ENCODE data around the gene EPB41. TPM values are rescaled to one million over a fixed set of nuclear protein-coding genes. Genes with fewer than 3 reads are reported as not detected.
"Not testable (repeated sequence)": the region's sequence is repeated elsewhere in the genome, so short reads cannot be mapped to it uniquely, and the experiment has no call there.

The EPB41 gene
- total RNA-seq, 4 donors from 2014 or later = 71.6 to 117 (median 92.6) TPM

DNA sequence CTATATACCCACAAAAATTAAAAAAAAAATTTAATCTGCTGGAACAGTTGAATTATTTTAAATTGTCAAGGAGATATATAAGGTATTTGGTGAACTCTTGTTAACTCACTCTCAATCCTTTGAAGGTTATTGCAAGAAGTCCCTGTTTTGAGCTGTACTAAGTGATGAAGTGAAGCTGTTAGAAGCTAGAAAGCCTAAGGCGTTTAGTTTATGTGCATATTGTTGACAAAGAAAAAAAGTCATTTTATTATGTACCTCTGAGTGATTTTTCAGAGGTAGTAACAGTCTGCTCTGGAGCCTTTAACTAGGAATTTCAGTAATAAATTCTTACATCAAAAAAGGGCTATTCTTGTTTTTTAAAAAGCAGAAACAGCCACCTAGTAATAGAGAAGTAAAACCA, 149.7 kb downstream of the EPB41 start:
- Histone ChIP-seq H3K4me1 (no peaks in the 10 kb centered on the region), H3K9me3 (no peaks in the 10 kb centered on the region), H3K27me3 (no peaks in the 10 kb centered on the region), H3K36me3 (peaks cover 0 to 29% (median 0%) of the 10 kb centered on the region in 4 donors), H3K4me3 (no peak overlapping the region), H3K27ac (no peak overlapping the region)
- in situ Hi-C loops (cut with MboI; ENCODE audit: low pct_ligation_motif_present in 1 of 4, low pct_unique_long_range_greater_than_20kb in 1 of 4, low sequenced_read_pairs in 3 of 4) = no loop called here
- WGBS, 2 donors (ENCODE audit: low coverage in 1 of 2) = 45 to 68% methylated on average over 1 of the region's 1 CpG
- DNase-seq = no peak
- intact Hi-C loops (cut with DNase I; ENCODE audit: low total_unique reads) = no loop called here
- TF ChIP-seq POLR2AphosphoS5 (IDR thresholded peaks at IDR 0.05) (no peak), POLR2A (IDR thresholded peaks at IDR 0.05) (no peak), CTCF (IDR thresholded peaks at IDR 0.05) (no peak), EP300 (IDR thresholded peaks at IDR 0.05; ENCODE audit: low read depth) (no peak)

- Histone ChIP-seq H3K36me3 (no peaks in the 10 kb centered on the region), H3K27me3 (no peaks in the 10 kb centered on the region), H3K4me3 (no peak overlapping the region), H3K27ac (no peak overlapping the region), H3K4me1 (peaks cover 0 to 4% (median 0%) of the 10 kb centered on the region in 4 donors), H3K9me3 (no peaks in the 10 kb centered on the region)
- in situ Hi-C loops (cut with MboI; ENCODE audit: low pct_ligation_motif_present in 1 of 4, low pct_unique_long_range_greater_than_20kb in 1 of 4, low sequenced_read_pairs in 3 of 4) (no loop called here), intact Hi-C loops (cut with DNase I; ENCODE audit: low total_unique reads) (no loop called here)
- DNase-seq = no peak
- 75 to 93% methylated on average over 2 of the region's 2 CpGs for WGBS, 2 donors (ENCODE audit: low coverage in 1 of 2)
- TF ChIP-seq POLR2A (IDR thresholded peaks at IDR 0.05) (no peak), EP300 (IDR thresholded peaks at IDR 0.05; ENCODE audit: low read depth) (no peak), POLR2AphosphoS5 (IDR thresholded peaks at IDR 0.05) (no peak), CTCF (IDR thresholded peaks at IDR 0.05) (no peak)
These were observed 162.8 kb downstream of the EPB41 start for GRCh38 chr1:29077155-29077554.

- WGBS, 2 donors (ENCODE audit: low coverage in 1 of 2) = 91% methylated on average over 15 to 16 of the region's 16 CpGs
- H3K27ac ChIP-seq = peak overlapping the region in 2 of 4 donors; percentile 71 to 79
- in situ Hi-C loops (cut with MboI; ENCODE audit: low pct_ligation_motif_present in 1 of 4, low pct_unique_long_range_greater_than_20kb in 1 of 4, low sequenced_read_pairs in 3 of 4) = not testable (repeated sequence)
These were observed 165.7 kb downstream of the EPB41 start for GRCh38 chr1:29079916-29080629.

DNA sequence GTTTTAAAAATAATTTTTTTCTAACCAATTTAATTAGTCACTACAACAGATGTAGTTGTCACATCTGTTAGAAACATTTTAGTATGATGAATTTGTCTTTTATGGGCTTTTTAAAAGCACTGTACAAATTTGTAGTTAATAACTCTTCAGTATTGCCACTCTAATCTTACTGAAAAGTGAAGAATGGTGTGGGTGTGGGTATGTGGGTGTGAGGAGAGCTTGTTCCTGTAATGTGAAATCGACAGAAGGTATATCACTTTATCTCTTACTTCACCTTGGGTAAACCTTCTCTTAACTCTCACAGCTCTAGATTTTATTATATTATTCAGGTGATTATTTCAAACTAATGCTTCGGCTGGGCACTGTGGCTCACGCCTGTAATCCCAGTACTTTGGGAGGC, 166.8 kb downstream of the EPB41 start:
- DNase-seq = no peak
- H3K4me3 ChIP-seq = no peak overlapping the region
- no peak for TF ChIP-seq CTCF (IDR thresholded peaks at IDR 0.05)
- TF ChIP-seq EP300 (IDR thresholded peaks at IDR 0.05; ENCODE audit: low read depth) = no peak
- no peak for TF ChIP-seq POLR2AphosphoS5 (IDR thresholded peaks at IDR 0.05)
- no peak for TF ChIP-seq POLR2A (IDR thresholded peaks at IDR 0.05)
- H3K36me3 ChIP-seq = no peaks in the 10 kb centered on the region
- intact Hi-C loops (cut with DNase I; ENCODE audit: low total_unique reads) = no loop called here
- H3K9me3 ChIP-seq = no peaks in the 10 kb centered on the region
- WGBS, 2 donors (ENCODE audit: low coverage in 1 of 2) = 96 to 100% methylated on average over 2 to 3 of the region's 3 CpGs
- H3K4me1 ChIP-seq = peaks cover 0 to 9% (median 0%) of the 10 kb centered on the region in 4 donors
- H3K27ac ChIP-seq = peak overlapping the region in 3 of 4 donors; percentile 54 to 79 (median 71)
- no peaks in the 10 kb centered on the region for H3K27me3 ChIP-seq
- in situ Hi-C loops (cut with MboI; ENCODE audit: low pct_ligation_motif_present in 1 of 4, low pct_unique_long_range_greater_than_20kb in 1 of 4, low sequenced_read_pairs in 3 of 4) = no loop called here

More at GRCh38 chr1:29079916-29080629, 165.7 kb downstream of the EPB41 start:
- DNase-seq; intact Hi-C loops (cut with DNase I; ENCODE audit: low total_unique reads); H3K27me3 ChIP-seq; H3K4me1 ChIP-seq; H3K36me3 ChIP-seq; H3K4me3 ChIP-seq; H3K9me3 ChIP-seq: not testable (repeated sequence)
